Kidney epithelial cell (primary cell): Measurements from ENCODE around the gene N4BP2L1. TPM values are rescaled to one million over a fixed set of nuclear protein-coding genes. Genes with fewer than 3 reads are reported as not detected.
A peak's percentile ranks its signal among the peaks of the same experiment; 100 is the strongest.

Experiments used
- DNase-seq: peaks from one replicate; pipeline ENCODE4 v3.0.0-alpha.2; 2010; ENCODE audit warnings: low read depth
- H3K27me3 ChIP-seq: 2 replicates; pipeline ENCODE4 v1.6.0; 2011; ENCODE audit warnings: low read length; ENCODE audit not compliant: control insufficient read depth, insufficient read depth
- H3K36me3 ChIP-seq: 2 replicates; pipeline ENCODE4 v1.5.1; 2011; ENCODE audit warnings: low read length; ENCODE audit not compliant: control insufficient read depth, insufficient read depth
- H3K4me3 ChIP-seq: 2 replicates; pipeline ENCODE4 v1.5.1; 2011; ENCODE audit warnings: low read depth, mild to moderate bottlenecking, control low read depth, low read length
- total RNA-seq: library from RNA; depleted of rRNA; stranded (reverse); fragments of >200 nt; gene quantifications from 2 replicates; pipeline ENCODE4 v1.2.3, GENCODE V29; 2015
- TF ChIP-seq, protein P1 (sequence below): IDR thresholded peaks from 2 replicates; pipeline ENCODE4 v1.5.1; 2011; ENCODE audit warnings: mild to moderate bottlenecking, moderate library complexity, low read length, control low read depth, inconsistent platforms; ENCODE audit not compliant: insufficient read depth, poor library complexity, severe bottlenecking

The N4BP2L1 gene
- total RNA-seq, 1 donor from 2014 or later = 4.4 TPM

DNA sequence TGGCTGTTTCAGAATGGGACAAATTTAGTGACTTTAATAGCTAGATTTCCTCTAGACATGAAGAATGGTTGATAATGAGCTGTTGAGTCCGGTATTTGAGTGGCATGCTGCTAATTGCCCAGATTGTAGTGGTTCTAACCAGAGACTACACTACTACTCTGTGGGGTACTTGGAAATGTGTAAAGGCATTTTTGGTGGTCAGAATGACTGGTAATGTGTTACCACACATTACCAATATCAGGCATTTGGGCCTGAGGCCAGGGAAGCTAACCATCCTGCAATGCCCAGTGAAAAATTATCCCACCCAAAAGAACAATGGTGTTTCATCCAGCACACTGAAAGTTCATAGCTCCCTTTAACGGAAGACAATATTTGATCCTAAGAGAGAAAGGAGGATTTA, 17.5 kb upstream of the N4BP2L1 start:
- no peaks in the 10 kb centered on the region for H3K27me3 ChIP-seq
- no peak overlapping the region for H3K4me3 ChIP-seq
- DNase-seq = no peak
- TF ChIP-seq, protein P1, sequence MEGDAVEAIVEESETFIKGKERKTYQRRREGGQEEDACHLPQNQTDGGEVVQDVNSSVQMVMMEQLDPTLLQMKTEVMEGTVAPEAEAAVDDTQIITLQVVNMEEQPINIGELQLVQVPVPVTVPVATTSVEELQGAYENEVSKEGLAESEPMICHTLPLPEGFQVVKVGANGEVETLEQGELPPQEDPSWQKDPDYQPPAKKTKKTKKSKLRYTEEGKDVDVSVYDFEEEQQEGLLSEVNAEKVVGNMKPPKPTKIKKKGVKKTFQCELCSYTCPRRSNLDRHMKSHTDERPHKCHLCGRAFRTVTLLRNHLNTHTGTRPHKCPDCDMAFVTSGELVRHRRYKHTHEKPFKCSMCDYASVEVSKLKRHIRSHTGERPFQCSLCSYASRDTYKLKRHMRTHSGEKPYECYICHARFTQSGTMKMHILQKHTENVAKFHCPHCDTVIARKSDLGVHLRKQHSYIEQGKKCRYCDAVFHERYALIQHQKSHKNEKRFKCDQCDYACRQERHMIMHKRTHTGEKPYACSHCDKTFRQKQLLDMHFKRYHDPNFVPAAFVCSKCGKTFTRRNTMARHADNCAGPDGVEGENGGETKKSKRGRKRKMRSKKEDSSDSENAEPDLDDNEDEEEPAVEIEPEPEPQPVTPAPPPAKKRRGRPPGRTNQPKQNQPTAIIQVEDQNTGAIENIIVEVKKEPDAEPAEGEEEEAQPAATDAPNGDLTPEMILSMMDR = no peak
- H3K36me3 ChIP-seq = no peaks in the 10 kb centered on the region

DNA sequence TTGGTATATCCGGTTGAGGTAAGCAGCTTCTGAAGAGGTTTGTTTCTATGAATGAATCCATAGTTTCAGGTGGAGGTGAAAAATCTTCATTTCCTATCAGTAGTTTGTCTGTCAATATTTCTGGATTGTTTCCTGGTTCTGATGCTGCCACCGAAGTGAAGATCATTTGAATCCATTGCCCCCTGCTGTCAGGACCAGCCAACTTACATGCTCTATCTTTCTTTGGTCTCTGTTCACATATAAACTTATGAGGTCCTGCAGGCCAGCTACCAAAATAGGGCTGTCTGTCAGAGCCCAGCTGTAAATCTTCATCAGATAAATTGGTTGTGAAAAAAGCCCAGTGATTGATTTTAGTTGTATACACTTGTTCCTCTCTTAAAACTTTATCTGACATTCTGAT, 15.2 kb upstream of the N4BP2L1 start:
- H3K27me3 ChIP-seq = no peaks in the 10 kb centered on the region
- no peaks in the 10 kb centered on the region for H3K36me3 ChIP-seq
- TF ChIP-seq, protein P1 = peak; percentile 36
- no peak overlapping the region for H3K4me3 ChIP-seq
- DNase-seq = no peak

DNA sequence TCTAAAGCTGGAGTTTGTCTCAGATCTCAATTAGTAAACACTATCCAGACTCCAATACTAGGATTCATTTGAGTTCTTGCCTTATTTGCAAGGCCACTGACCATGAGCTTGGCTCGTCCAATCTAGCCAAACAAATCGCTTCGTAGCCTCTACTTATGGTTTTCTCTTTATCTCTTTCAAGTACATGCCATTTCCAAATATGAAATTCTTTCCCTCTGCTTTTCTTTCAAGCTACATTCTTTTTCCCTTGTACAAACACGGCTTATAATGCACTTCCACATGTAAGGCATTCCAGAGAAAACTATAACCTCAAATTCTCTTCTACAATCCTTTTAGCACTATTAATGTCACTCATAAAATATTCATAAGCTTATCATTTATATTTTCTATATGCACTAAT, 10.9 kb upstream of the N4BP2L1 start:
- no peak for DNase-seq
- H3K4me3 ChIP-seq = no peak overlapping the region
- no peaks in the 10 kb centered on the region for H3K27me3 ChIP-seq
- no peaks in the 10 kb centered on the region for H3K36me3 ChIP-seq
- TF ChIP-seq, protein P1 = no peak

DNA sequence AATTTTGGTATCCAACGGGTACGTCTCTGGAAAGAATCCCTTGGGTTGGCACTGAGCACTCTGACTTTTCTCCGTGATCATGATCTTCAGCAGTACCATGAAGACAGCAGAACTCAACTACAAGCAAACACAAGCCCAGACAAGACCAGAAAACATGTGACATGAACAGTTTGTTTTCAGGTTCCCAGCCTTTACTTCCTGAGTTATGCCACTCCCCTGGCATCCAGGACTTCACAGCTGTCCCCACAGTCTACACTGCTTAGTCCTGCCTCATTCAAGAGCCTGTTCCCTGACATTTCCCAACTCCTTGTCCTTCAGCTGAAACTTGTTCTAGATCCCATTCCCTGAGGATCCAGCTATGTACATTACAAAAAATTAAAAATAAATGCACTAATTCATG, 4.9 kb upstream of the N4BP2L1 start:
- Histone ChIP-seq H3K27me3 (no peaks in the 10 kb centered on the region), H3K36me3 (no peaks in the 10 kb centered on the region), H3K4me3 (no peak overlapping the region)
- DNase-seq = no peak
- TF ChIP-seq, protein P1 = no peak

DNA sequence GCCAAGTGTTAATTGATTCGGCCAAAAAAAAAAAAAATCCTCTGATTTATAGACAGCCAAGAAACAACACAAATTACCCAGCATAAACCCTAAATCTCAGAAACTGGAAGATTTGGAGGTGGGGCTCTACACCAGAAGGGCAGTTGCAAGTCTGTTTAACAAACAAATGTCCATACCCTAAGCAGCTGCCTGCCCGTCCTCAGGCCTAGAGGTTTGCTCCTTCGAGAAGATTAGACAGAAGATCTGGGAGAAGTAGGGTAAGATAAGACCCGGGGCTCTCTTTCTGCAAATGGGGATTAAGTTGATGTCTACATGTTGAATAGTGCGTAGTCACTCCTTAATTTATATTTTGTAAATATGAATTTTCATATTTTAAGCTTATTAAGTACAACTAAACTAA, 3.4 kb upstream of the N4BP2L1 start:
- Histone ChIP-seq H3K36me3 (no peaks in the 10 kb centered on the region), H3K4me3 (no peak overlapping the region), H3K27me3 (no peaks in the 10 kb centered on the region)
- no peak for DNase-seq
- TF ChIP-seq, protein P1 = no peak

DNA sequence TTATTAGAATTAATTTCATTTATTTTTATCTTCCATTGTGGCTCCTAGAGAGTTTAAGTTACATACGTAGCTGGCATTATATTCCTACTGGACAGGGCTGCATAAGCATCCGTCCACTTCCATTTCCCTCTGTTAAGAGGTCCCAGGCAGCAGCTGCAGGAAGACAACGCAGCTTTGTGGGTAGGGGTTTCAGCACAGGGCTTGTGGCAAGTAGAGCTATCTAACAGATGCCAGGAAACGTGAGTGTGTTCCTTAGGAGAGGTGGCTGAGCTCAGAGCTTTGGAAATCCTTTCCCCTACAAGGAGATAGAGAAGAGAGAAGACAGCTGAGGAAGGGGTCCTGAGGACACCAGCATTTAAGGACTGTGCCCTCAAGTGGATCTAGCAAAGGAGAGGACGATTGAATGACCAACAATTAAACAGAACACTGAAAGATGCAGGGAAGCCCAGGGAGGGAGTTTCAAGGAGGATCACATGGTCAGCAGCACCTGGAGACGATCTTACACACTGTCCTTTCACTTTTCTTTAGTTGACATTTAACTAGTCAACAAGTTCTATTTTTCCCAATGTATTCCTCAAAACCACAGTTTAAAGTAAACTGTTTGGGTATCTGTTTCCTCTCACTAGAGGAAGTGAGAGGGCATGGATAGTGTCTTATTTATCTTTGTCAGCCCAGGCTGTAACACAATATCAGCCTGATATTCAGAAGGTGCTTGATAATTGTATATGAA, 2.3 kb upstream of the N4BP2L1 start:
- TF ChIP-seq, protein P1 = no peak
- DNase-seq = no peak

More for the DNA sequence above, 2.3 kb upstream of the N4BP2L1 start:
- no peaks in the 10 kb centered on the region for H3K36me3 ChIP-seq
- H3K4me3 ChIP-seq = no peak overlapping the region
- no peaks in the 10 kb centered on the region for H3K27me3 ChIP-seq
